GM11168 (cell line): ENCODE measurements around the gene PLEKHA4.
"Not testable (repeated sequence)": the region's sequence is repeated elsewhere in the genome, so short reads cannot be mapped to it uniquely, and the experiment has no call there.

Source experiments
- in situ Hi-C: fragments of 300-500 bp; cut with MboI; formaldehyde crosslinking; loops from one replicate; pipeline ENCODE4 v1.12.0; 2022; ENCODE audit warnings: low sequenced_read_pairs; ENCODE audit not compliant: unreplicated experiment

Gene PLEKHA4

DNA sequence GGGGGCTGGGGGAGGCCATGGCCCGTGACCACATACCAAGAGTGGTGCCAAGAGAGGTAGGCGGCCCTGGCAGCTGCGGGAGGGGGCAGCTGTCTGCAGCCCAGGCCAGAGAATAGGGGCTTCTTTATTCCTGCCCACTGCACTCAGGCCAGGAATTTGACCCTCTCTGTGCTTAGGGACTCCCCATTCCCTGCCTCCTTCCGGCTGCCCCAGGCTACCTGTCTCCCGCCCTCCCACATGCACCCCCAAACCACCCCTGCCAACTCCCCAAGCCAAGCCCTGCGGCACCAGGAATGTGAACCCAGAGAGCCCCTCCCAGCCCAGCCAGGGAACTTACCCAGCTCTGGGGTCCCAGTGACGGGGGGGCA, 687 bp downstream of the PLEKHA4 start:
- in situ Hi-C loops, result no loop called here

DNA sequence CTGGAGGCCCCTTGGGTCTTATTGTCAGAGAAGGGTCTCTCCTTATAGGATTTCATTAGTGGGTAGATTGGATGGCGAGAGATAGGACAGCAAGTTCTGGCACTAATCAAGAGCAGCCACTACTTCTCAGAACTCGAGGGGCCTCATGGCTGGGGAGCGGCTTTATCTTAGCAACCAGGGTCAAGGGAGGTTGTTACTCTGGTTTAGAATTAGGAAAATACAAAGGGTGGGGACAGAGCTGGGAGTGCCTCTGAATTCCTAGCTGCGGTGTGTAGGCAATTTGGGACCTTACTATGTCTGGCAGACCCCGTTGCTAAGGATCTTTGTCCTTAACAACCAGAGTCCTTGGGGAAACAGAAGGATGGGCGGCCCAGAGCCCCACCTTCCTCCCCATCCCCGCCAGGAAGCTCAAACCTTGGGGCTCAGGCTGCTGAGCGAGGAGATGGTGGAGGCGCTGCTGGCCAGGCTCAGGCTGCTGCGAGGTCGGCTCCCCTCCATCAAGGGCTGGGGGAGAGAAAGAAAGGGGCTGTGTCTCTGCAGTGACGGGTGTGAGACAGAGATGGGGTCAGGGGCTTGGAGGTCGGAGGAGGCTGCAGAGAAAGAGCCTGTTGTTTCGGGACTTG, 1.2 kb downstream of the PLEKHA4 start:
- in situ Hi-C loops, result no loop called here

DNA sequence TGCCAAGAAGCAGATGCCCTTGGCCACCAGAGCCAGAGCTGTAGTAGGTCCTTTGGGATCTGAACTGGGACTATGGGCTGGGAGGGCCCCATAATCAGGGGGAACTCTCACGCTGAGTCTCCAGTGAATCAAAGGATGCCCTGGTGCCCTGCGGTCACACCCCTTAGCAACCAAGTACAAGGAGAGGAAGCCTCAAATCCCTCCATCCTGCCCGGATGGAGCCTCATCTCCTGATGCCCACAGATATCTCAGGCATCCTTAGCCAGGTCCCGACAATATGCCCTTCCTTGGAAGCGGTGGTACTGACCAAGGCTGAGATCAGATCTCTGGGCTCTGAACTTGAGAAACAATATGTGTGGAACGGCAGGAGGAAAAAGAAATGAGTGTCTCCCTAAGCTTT, 1.7 kb downstream of the PLEKHA4 start:
- in situ Hi-C loops, result no loop called here

DNA sequence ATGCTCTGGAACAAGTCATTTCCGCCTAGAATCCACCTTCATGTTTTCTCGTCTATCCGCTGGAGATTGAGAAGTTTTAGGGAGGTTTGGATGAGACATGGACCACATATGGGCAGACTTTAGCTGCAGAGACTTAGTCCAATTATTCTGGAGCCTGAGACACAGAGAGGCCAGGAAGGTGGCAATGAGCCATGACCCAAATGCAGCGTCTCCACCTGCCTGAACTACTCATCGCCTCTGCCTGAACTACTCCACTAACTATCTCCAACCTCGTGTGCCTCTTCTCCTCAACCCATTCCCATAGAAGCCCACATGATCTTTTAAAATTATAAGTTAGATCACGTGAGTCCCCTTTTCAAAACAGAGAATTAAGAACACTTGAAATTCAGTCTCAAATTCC, 5.6 kb downstream of the PLEKHA4 start:
- in situ Hi-C loops, result no loop called here

DNA sequence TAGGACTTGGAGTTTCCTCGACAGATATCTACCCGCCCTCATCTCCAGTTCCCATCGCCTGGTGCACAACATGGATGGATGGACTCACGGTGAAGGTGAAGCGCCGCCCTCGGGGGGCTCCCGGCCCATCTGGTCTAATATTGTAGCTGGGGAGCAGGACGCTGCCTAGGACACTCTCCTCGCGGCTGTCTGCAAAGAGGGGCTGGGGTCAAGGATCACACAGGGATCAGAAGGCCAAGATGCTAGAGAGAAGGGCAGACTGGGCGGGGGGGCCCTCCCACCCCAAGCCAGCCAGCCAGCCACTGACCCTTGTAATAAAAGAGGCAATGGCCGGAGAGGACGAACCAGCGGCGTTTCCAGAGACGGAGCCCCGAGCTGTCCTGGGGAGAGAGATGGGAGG, 7.1 kb downstream of the PLEKHA4 start:
- in situ Hi-C loops, result no loop called here

DNA sequence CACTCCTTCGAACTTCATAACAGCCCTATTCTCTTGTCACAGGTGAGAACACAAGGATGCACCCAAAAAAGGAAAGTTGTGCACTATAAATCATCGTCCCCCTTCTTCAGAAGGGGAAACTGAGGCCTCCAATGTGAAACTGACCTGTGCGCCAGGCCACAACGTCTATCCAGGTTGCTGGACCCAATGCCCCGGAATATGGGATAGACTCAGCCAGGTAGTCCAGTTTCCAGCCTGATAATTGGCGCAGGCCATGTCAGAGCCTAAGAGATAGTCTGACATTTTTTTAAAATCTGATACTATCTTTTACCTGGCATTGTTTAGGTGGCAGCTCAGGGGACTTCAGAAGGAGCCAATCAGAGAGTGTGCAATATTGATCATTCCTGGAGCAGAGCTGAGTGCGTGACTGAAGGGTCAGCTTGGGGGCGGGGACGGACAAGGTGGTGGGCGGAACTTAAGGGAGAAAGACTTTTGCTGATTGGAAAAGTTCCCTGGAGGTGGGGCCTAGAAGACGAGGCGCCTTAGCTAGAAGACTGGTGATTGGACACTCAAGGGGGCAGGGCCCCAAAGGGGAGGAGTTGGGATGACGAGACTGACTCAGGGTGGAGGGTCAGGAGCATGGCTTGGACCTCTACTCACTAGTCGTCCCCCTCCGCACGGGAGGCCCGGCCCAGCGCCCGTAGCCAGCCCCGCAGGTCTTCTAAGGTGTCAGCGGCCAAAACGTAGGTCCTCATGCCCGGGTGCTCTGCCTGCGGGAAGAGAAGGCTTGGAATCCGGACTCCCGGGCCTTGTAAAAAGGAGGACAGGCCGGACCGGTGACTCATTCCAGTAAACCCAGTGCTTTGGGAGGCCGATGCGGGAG, 8.5 kb downstream of the PLEKHA4 start:
- in situ Hi-C loops, result no loop called here

DNA sequence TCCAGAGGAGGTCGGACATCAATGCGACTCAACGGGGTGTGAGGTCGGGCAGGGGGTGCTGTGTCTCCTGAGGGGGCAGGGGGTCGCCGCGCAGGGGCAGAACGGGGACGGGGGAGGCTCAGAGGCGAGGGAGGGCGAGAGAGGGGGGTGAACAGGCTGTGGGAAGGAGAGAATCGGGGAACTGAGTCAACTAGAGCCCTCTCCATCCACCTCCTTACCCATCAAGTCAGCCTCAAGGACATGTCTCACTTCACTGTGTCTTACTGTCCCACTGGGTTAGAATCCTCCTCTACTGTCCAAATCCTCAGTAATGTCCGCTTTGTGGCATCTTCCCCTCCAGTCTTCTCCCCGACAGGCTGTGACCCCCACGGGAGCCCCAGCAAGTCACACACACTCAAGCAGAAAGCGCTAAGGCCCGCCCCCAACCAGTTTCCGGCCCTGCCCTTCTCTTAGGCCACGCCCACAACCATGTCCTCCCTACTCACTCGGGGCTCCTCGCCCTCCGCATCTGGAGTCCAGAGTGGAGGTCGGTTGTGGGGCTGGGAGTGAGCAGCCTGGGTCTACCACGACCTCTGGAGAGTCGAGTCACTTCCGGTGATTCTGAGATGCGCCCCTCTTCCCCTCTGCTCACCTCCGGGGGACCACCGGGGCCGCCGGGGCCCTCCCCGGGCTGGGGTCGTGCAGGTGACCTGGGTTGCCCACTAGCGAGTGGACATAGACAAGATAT, 9.3 kb downstream of the PLEKHA4 start:
- in situ Hi-C loops, result no loop called here

DNA sequence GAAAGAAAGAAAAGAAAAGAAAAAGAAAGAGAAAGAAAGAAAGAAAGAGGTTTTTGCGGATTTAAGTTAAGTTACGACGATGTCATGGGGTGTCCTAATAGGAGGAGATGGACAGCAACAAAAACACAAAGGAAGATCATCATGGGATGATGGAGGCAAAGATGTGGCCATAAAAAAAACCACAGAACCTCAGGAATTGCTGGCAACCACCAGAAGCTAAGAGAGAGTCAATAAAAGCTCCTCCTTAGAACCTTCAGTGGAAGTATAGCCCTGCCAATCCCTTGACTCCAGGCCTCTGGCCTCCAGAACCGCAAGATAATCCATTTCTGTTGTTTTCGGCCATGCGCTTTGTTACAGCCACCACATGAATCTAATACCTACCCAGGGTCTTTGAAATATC, 11.5 kb downstream of the PLEKHA4 start:
- in situ Hi-C loops, result no loop called here

DNA sequence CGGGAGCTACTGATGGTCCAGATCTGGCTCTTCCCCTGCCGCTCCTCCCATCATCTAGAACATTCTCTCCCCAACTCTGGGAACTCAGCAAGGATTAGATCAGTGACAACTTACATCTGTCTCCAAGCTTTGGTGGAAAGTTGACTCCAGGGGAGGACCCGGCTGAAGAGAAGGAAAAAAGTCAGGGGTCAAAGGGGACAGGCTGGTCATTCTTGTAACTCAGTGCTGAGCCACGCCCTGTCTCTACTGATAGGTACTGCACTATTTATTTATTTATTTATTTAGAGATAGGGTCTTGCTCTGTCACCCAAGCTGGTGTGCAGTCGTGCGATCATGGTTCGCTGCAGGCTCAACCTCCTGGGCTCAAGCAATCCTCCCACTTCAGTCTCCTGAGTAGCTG, 14.3 kb downstream of the PLEKHA4 start:
- in situ Hi-C loops, result no loop called here

DNA sequence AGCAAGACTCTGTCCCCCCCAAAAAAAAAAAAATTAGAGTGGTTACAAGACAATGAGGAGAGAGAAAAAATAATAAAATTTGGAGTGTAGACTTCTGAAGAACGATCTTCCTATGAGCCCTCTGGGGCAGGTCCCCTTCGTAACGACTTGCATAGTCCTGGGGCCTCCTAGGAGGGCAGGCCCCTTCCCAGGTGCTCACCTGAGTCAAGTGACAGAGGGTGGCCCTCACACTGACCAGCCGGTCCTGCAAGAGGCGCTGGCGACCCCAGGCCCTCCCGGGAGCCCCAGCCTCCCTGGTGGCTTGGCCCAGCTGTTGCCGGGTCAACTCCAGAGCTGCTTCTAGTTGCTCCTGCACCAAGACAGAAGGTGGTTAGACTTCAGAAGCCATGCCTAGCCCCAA, 14.9 kb downstream of the PLEKHA4 start:
- in situ Hi-C loops, result no loop called here

DNA sequence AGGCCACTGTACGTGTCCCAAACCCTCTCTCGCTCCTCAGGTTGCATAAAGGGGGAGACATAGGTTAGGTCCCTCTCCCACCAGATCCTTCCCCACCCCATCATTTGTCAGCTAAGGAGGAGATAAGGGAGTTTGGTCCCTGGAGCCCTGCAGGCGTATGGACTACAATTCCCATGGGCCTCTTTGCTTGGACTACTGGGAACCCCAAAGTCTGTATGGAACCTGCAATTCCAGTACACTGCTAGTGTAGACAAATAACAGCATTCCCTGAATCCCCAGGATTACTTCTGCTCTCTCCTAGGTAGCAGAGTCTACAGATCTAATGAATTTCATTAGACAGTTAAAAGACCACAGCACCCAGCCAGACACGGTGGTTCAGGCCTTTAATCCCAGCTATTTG, 16.1 kb downstream of the PLEKHA4 start:
- in situ Hi-C loops, result no loop called here

DNA sequence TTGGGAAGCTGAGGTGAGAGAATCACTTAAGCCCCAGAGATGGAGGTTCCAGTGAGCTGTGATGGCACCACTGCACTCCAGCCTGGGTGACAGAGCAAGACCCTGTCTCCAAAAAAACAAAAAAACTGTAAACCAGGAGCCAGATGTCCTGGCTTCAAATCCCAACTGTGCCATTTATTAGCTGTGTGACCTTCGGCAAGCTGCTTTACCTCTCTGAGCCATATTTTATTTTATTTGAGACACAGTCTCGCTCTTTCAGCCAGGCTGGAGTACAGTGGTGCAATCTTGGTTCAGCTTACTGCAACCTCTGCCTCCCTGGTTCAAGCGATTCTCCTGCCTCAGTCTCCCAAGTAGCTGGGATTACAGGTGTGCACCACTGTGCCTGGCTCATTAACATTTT, 21.8 kb downstream of the PLEKHA4 start:
- in situ Hi-C loops, result not testable (repeated sequence)

DNA sequence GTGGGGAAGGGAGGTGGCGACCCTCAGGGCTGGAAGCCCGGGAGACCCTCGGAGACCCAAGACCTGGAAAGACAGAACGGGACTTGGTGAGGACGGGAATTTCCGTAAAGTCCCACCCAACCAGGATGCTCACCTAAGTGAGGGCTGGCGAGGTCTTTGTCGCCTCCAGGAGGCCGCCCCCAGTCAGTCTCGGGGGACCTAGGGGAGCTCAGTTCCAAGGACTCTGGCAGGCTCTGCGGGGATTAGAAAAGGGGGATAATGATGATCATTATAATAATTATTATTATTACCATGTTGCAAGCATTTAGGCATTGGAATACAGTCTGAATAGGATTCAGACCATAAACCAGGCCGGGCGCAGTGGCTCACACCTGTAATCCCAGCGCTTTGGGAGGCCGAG, 23.0 kb downstream of the PLEKHA4 start:
- in situ Hi-C loops, result no loop called here

DNA sequence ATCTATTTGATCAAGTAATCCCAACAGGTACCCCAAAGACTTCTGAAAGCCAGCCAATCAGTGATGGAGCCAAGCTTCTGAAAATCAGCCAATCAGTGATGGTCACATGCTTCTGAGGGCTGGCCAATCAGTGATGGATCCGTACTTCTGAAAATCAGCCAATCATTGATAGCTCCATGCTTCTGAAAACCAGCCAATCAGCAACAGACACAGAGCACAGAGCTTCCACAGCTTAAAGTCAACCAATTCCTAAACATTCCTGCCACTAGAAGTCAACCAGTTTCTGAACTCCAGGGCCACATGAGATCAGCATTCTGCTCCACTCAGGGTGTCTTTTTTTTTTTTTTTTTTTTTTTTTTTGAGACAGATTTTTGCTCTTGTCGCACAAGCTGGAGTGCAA, 23.9 kb downstream of the PLEKHA4 start:
- in situ Hi-C loops, result loop anchor here (5.0 kb wide), 1 partner anchor 52 kb away; no protein-coding TSS in a partner anchor

DNA sequence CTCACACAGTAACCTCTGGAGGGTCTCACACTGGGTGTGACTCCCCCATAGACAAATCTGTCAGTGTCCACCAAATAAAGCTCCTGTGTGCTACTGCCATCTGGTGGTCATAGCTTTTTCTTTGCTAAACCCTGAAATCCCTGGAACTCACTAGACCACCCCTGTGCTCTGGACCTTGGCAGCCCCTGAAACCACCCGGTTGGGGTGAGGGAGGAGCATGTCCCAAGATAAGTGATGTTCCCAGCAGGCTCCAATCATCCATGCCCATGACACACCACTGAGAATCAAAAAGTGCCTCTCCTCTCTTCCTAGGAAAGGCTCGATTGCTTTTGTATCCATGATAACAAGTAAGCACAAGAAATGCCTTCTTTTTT, 25.6 kb downstream of the PLEKHA4 start:
- in situ Hi-C loops, result loop anchor here (5.0 kb wide), 1 partner anchor 50 kb away; no protein-coding TSS in a partner anchor

DNA sequence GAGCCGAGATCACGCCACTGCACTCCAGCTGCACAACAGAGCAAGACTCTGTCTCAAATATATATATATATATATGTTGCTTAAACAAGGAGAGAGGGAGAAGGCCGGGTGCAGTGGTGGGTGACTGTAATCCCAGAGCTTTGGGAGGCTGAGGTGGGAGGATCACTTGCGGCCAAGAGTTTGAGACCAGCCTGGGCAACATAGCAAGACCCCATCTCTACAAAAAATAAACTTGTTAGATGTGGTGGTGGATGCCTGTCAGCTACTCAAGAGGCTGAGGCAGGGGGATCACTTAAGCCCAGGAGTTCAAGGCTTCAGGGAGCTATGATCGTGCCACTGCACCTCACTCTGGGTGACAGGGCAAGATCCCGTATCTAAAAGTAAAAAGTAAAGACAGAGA, 26.8 kb downstream of the PLEKHA4 start:
- in situ Hi-C loops, result loop anchor here (5.0 kb wide), 1 partner anchor 49 kb away; no protein-coding TSS in a partner anchor

DNA sequence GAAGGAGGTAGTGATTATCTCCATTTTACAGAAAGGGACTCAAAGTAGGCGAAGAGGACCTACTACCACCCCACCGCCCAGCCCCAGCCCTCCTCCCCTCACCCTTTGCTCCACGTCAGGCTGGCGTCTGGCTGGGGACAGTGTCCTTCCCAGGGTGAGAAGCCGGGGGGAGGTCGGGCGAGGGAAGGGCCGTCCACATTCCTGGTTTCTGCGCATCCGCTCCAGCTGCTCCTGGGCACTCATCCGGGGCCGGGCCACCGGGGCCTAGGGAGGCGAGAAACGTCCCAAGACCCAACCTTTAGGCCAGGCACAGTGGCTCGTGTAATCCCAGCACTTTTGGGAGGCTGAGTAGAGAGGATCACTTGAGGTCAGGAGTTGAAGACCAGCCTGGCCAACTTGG, 27.4 kb downstream of the PLEKHA4 start:
- in situ Hi-C loops, result loop anchor here (5.0 kb wide), 1 partner anchor 49 kb away; no protein-coding TSS in a partner anchor

DNA sequence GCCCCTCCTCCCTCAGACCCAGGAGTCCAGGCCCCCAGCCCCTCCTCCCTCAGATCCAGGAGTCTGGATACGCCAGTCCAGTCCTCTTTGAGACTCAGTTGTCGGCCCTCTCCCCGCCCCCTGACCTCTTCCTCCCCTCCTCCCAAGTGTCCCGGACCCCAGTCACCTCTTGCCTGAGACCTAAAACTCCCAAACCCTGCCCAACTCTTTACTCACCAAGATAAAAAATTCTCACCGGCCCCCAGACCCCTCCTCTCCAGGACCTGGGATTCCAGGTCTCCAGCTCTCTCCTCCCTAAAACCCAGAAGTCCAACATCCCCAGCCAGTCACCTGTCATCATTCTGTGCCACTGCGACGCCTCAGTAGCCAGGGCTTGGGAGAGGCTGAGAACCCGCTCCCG, 30.7 kb downstream of the PLEKHA4 start:
- in situ Hi-C loops, result no loop called here

DNA sequence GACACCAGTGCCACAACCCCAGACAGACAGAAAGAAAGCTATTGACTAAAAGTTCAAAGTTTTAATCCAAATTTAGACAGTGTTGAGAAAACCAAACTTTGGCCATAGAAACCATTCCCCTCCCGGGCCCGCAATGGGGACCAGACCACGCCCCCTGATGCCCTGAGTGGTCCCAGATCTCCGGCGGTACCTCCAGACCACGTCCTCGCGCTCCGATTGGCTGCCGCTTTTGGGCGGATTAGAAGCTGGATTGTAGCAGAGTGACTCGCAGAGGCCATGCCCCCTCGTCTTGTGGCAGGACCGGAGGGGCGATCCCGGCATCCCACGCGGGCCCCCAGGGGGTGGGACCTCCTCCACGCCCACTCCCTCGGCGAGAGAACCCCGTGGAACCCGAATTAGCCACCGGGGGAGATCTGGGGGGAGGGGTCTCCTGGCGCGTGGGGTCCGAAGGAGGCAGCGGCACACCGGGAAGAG, 31.3 kb downstream of the PLEKHA4 start:
- in situ Hi-C loops, result no loop called here

DNA sequence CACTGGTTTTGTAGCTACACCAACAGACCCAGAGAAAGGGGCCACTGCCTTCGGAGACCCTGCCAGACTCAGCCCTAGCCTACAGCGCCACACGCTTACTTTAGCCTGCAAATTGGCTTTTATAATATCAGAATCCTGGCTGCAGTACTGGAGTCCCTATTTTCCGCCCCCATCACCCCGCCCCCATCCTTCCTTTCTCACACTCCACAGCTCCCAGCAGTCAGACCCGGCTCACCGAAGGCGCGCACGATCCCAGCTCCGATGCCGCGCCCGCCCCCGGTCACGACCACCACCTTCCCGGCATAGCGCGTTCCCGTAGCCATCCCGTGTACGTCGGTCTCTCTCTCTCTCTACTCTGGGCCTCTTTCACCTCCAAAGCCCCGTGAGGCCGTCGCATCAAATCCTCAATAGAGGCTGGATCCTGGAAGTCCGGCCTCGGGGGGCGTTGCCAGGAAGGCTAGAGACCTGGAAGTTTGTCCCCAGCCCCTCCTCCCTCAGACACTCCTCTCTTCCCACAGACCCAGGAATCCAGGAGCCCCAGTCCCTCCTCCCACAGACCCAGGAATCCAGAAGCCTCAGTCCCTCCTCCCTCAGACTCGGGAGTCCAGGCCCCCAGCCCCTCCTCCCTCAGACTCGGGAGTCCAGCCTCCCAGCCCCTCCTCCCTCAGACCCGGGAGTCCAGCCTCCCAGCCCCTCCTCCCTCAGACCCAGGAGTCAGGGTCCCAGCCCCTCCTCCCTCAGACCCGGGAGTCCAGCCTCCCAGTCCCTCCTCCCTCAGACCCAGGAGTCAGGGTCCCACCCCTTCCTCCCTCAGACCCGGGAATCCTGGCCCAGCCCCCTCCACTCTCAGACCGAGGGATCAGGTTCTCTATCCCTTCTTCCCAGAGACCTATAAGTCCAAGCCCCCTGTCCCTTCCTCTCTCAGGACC, 32.1 kb downstream of the PLEKHA4 start, which contains the start of gene HSD17B14:
Gene HSD17B14 (minus strand): TSS at position 403 of the 929 bp plus-strand sequence. CDS start 80 bp downstream, at position 323.
- in situ Hi-C loops, result no loop called here
